ENCODE results near the gene SCN4A. TPM values are rescaled to one million over a fixed set of nuclear protein-coding genes. Genes with fewer than 3 reads are reported as not detected.

Gene SCN4A
- total RNA-seq, 1 donor from 2014 or later, result 1.8 TPM

- no peak for TF ChIP-seq EZH2 (IDR thresholded peaks at IDR 0.05)
- no peak overlapping the region for H3K27ac ChIP-seq
- peak overlapping the region; percentile 67 for H3K4me3 Mint-ChIP-seq
- H3K27me3 Mint-ChIP-seq (ENCODE audit: insufficient read depth, low read depth), result peaks cover 6% of the 10 kb centered on the region
- peak overlapping the region; percentile 63 for H2AFZ ChIP-seq (replicated peaks)
- peak; percentile 98 for DNase-seq (ENCODE audit: low spot score)
- peaks cover 12% of the 10 kb centered on the region for H3K4me1 Mint-ChIP-seq
- no peaks in the 10 kb centered on the region for H3K36me3 ChIP-seq
- no peaks in the 10 kb centered on the region for H4K20me1 ChIP-seq (ENCODE audit: low read depth)
- H3K36me3 Mint-ChIP-seq, result no peaks in the 10 kb centered on the region
- H3F3A ChIP-seq (ENCODE audit: low read depth), result peaks cover 17% of the 10 kb centered on the region
- H3K79me2 ChIP-seq (ENCODE audit: low read depth), result no peaks in the 10 kb centered on the region
- H3K27ac Mint-ChIP-seq, result no peak overlapping the region
- no peaks in the 10 kb centered on the region for H3K9me3 Mint-ChIP-seq
- H3K4me3 ChIP-seq, result peak overlapping the region; percentile 35
- no peak overlapping the region for H3K9ac ChIP-seq
- H3K9me3 ChIP-seq (ENCODE audit: low read depth), result no peaks in the 10 kb centered on the region
- H3K27me3 ChIP-seq, result no peaks in the 10 kb centered on the region
- peaks cover 23% of the 10 kb centered on the region for H3K4me1 ChIP-seq
- H3K4me2 ChIP-seq, result peak overlapping the region; percentile 78
Observed at GRCh38 chr17:63961355-63962212, 11.1 kb downstream of the SCN4A start.

GRCh38 chr17:63960430-63960829 lies 12.3 kb downstream of the SCN4A start:
- no peak for TF ChIP-seq CTCF (IDR thresholded peaks at IDR 0.05)
- Histone ChIP-seq H3K9ac (no peak overlapping the region), H2AFZ (replicated peaks) (no peak overlapping the region), H3K9me3 (ENCODE audit: low read depth) (no peaks in the 10 kb centered on the region), H3K27me3 (no peaks in the 10 kb centered on the region), H3K27ac (no peak overlapping the region), H3F3A (ENCODE audit: low read depth) (peaks cover 17% of the 10 kb centered on the region), H3K4me1 (peaks cover 23% of the 10 kb centered on the region), H3K4me2 (peak overlapping the region; percentile 78), H3K79me2 (ENCODE audit: low read depth) (no peaks in the 10 kb centered on the region), H3K36me3 (no peaks in the 10 kb centered on the region), H4K20me1 (ENCODE audit: low read depth) (no peaks in the 10 kb centered on the region), H3K4me3 (peak overlapping the region; percentile 35)
- H3K27ac Mint-ChIP-seq, result no peak overlapping the region
- H3K27me3 Mint-ChIP-seq (ENCODE audit: insufficient read depth, low read depth), result peaks cover 6% of the 10 kb centered on the region
- peaks cover 13% of the 10 kb centered on the region for H3K4me1 Mint-ChIP-seq
- H3K4me3 Mint-ChIP-seq, result no peak overlapping the region
- H3K9me3 Mint-ChIP-seq, result no peaks in the 10 kb centered on the region
- H3K36me3 Mint-ChIP-seq, result no peaks in the 10 kb centered on the region
- DNase-seq (ENCODE audit: low spot score), result peak; percentile 68

- Mint-ChIP-seq H3K4me3 (no peak overlapping the region), H3K27ac (no peak overlapping the region)
- no peak overlapping the region for H3K4me3 ChIP-seq
Observed at GRCh38 chr17:63960006-63960405, 12.7 kb downstream of the SCN4A start.

More at GRCh38 chr17:63960006-63960405, 12.7 kb downstream of the SCN4A start:
- peak overlapping the region; percentile 78 for H3K4me2 ChIP-seq
- no peaks in the 10 kb centered on the region for H3K36me3 ChIP-seq
- no peak overlapping the region for H3K27ac ChIP-seq
- peaks cover 23% of the 10 kb centered on the region for H3K4me1 ChIP-seq
- H3K9ac ChIP-seq, result no peak overlapping the region
- H3K36me3 Mint-ChIP-seq, result no peaks in the 10 kb centered on the region
- no peaks in the 10 kb centered on the region for H3K9me3 Mint-ChIP-seq
- no peak for DNase-seq (ENCODE audit: low spot score)
- H3K27me3 Mint-ChIP-seq (ENCODE audit: insufficient read depth, low read depth), result peaks cover 9% of the 10 kb centered on the region
- H3K9me3 ChIP-seq (ENCODE audit: low read depth), result no peaks in the 10 kb centered on the region
- H3K4me1 Mint-ChIP-seq, result peaks cover 13% of the 10 kb centered on the region
- H3K27me3 ChIP-seq, result no peaks in the 10 kb centered on the region
- H3K79me2 ChIP-seq (ENCODE audit: low read depth), result no peaks in the 10 kb centered on the region
- H3F3A ChIP-seq (ENCODE audit: low read depth), result peaks cover 17% of the 10 kb centered on the region
- H2AFZ ChIP-seq (replicated peaks), result no peak overlapping the region
- TF ChIP-seq CTCF (IDR thresholded peaks at IDR 0.05), result no peak
- no peak for TF ChIP-seq EZH2phosphoT487 (IDR thresholded peaks at IDR 0.05)
- no peak for TF ChIP-seq EZH2 (IDR thresholded peaks at IDR 0.05)
- H4K20me1 ChIP-seq (ENCODE audit: low read depth), result no peaks in the 10 kb centered on the region

Measured in neural progenitor cell (in vitro differentiated cells).